GM12878 (cell line): ENCODE results near the gene CDH18. TPM values are rescaled to one million over a fixed set of nuclear protein-coding genes. Genes with fewer than 3 reads are reported as not detected.

Experiments
- ATAC-seq: fragments of 200-7000 bp; cut with Tn5 transposase; 3 replicates; pipeline ENCODE4 v1.9.1; 2020; ENCODE audit warnings: mild to moderate bottlenecking, moderate library complexity
- BruUV-seq: library from RNA; stranded (reverse); fragments of 400-500 nt; replicated peaks from 2 replicates; lab custom pipeline; 2021; lab: Mats Ljungman, UMichigan
- CTCF ChIA-PET: fragments of 300-600 bp; sonication (Branson Sonifier 250); formaldehyde crosslinking; extraction: SDS; loops from one replicate; lab custom pipeline; 2021; ENCODE audit warnings: inconsistent platforms; lab: Yijun Ruan, JAX
- POLR2A ChIA-PET: fragments of 350-600 bp; formaldehyde crosslinking; extraction: SDS; loops from one replicate; lab custom pipeline; 2021; ENCODE audit warnings: inconsistent platforms; lab: Charles Lee
- RAD21 ChIA-PET: fragments of 300-600 bp; sonication (Branson Sonifier 250); formaldehyde crosslinking; loops from one replicate; lab custom pipeline; 2023; ENCODE audit warnings: antibody characterized with exemption; ENCODE audit not compliant: unreplicated experiment; lab: Charles Lee
- SMC1A ChIA-PET: fragments of 300-600 bp; sonication (Branson Sonifier 250); formaldehyde crosslinking; loops from one replicate; lab custom pipeline; 2023; ENCODE audit not compliant: unreplicated experiment, uncharacterized antibody; lab: Charles Lee
- DNase-seq: peaks from one replicate; pipeline ENCODE4 v3.0.0-alpha.2; 2011; ENCODE audit warnings: low read depth, low spot score
- FAIRE-seq: peaks from 3 replicates; lab custom pipeline; 2011; peaks lifted over from hg19 to GRCh38; lab: Jason Lieb, UNC
- H2AFZ ChIP-seq: 2 replicates; pipeline ENCODE4 v1.6.0; 2011; ENCODE audit warnings: low read depth, low read length, control low read depth; ENCODE audit not compliant: control insufficient read depth
- H3K27ac ChIP-seq: 2 replicates; pipeline ENCODE4 v1.5.1; 2011; ENCODE audit warnings: control low read depth; ENCODE audit not compliant: control insufficient read depth, insufficient read depth
- H3K27me3 ChIP-seq, 2 experiments: replicated peaks in 1 of 2; 2 replicates each; pipeline versions ENCODE4 v1.6.0 to v1.6.1; 2011; ENCODE audit warnings: low read length in 1 of 2; ENCODE audit not compliant: control insufficient read depth in 2 of 2, insufficient read depth in 2 of 2
- H3K36me3 ChIP-seq, 2 experiments: 2 replicates each; pipeline ENCODE4 v1.5.1; 2011; ENCODE audit warnings: low read length in 1 of 2; ENCODE audit not compliant: control insufficient read depth in 2 of 2, insufficient read depth in 2 of 2
- H3K4me1 ChIP-seq: 2 replicates; pipeline ENCODE4 v1.6.1; 2011; ENCODE audit warnings: mild to moderate bottlenecking, low read length, moderate library complexity, mixed read lengths; ENCODE audit not compliant: control insufficient read depth, insufficient read depth
- H3K4me2 ChIP-seq: 2 replicates; pipeline ENCODE4 v1.6.0; 2011; ENCODE audit warnings: control low read depth; ENCODE audit not compliant: control insufficient read depth, insufficient read depth
- H3K4me3 ChIP-seq: fragments of 200-600 bp; sonication (generic); 2 replicates; pipeline ENCODE4 v1.5.1; 2016
- H3K79me2 ChIP-seq: 2 replicates; pipeline ENCODE4 v1.6.0; 2011; ENCODE audit warnings: low read length; ENCODE audit not compliant: control insufficient read depth, insufficient read depth
- H3K9ac ChIP-seq: 2 replicates; pipeline ENCODE4 v1.8.0; 2011; ENCODE audit warnings: low read length, control low read depth, mixed read lengths; ENCODE audit not compliant: control insufficient read depth, insufficient read depth
- H3K9me3 ChIP-seq: replicated peaks from 3 replicates; pipeline ENCODE4 v1.5.1; 2011; ENCODE audit warnings: mild to moderate bottlenecking, low read length; ENCODE audit not compliant: control insufficient read depth, insufficient read depth
- H4K20me1 ChIP-seq: 2 replicates; pipeline ENCODE4 v1.6.0; 2011; ENCODE audit not compliant: control insufficient read depth, insufficient read depth
- E4F1 ChIP-seq: fragments of 450-650 bp; IDR thresholded peaks from 2 replicates; pipeline ENCODE4 v1.6.1; 2018; ENCODE audit warnings: borderline replicate concordance, mild to moderate bottlenecking; ENCODE audit not compliant: partially characterized antibody
- EGR1 ChIP-seq, 2 experiments: IDR thresholded peaks; 1 replicate in 1 of 2; 2 replicates in 1 of 2; pipeline ENCODE4 v1.6.1; 2011 to 2012; ENCODE audit warnings: low read depth in 2 of 2, low read length in 2 of 2, borderline replicate concordance in 1 of 2, mild to moderate bottlenecking in 1 of 2, moderate library complexity in 1 of 2
- FOS ChIP-seq: IDR thresholded peaks from 3 replicates; pipeline ENCODE4 v1.6.1; 2011; ENCODE audit warnings: borderline replicate concordance; ENCODE audit not compliant: insufficient read length; ENCODE audit errors: extremely low read depth
- HSF1 ChIP-seq: fragments of 150-350 bp; IDR thresholded peaks from 2 replicates; pipeline ENCODE4 v1.6.1; 2014; ENCODE audit warnings: mild to moderate bottlenecking, low read depth, low read length
- KDM1A ChIP-seq: fragments of 200-600 bp; sonication (generic); IDR thresholded peaks from 2 replicates; pipeline ENCODE4 v1.6.1; 2016; ENCODE audit warnings: borderline replicate concordance
- MYB ChIP-seq: fragments of 150-350 bp; IDR thresholded peaks from 2 replicates; pipeline ENCODE4 v1.6.1; 2014; ENCODE audit warnings: mild to moderate bottlenecking, low read depth, low read length, borderline replicate concordance
- NFYA ChIP-seq: IDR thresholded peaks from 2 replicates; pipeline ENCODE4 v1.6.1; 2011; ENCODE audit warnings: low read depth, mild to moderate bottlenecking, low read length, improper control_type of control experiment, borderline replicate concordance
- NRF1 ChIP-seq: conservative IDR thresholded peaks from 2 replicates; pipeline ENCODE4 v1.6.1; 2011; ENCODE audit warnings: mild to moderate bottlenecking, low read depth, low read length, improper control_type of control experiment
- SREBF2 ChIP-seq: IDR thresholded peaks from 2 replicates; pipeline ENCODE4 v1.6.1; 2012; ENCODE audit warnings: mild to moderate bottlenecking, low read length
- TCF7 ChIP-seq: IDR thresholded peaks from 2 replicates; pipeline ENCODE4 v1.6.1; 2014; ENCODE audit warnings: antibody characterized with exemption, borderline replicate concordance
- WGBS: methylation state at CpG from one replicate; pipeline ENCODE4 v1.1.6; 2016; ENCODE audit warnings: low lambda C conversion rate; ENCODE audit not compliant: insufficient replicate concordance, insufficient coverage; ENCODE audit errors: missing lambda C conversion rate; 5-methylcytosine and 5-hydroxymethylcytosine counted together
- in situ Hi-C: fragments of 300-500 bp; cut with MboI; formaldehyde crosslinking; loops from 9 replicates; pipeline ENCODE4 v1.14.3; 2018; ENCODE audit warnings: mixed read lengths
- intact Hi-C: fragments of 100-400 bp; cut with micrococcal nuclease; formaldehyde crosslinking; loops from one replicate; pipeline ENCODE4 v1.14.2; 2022; ENCODE audit not compliant: unreplicated experiment
- polyA plus RNA-seq, 11 experiments: library from polyadenylated mRNA; depleted of rRNA in 4 of 11; unstranded in 6 of 11; stranded (reverse) in 5 of 11; fragments of >200 nt; fragmentation: Nextera tagmentation in 4 of 11; fragmentation: Illumina TruSeq in 1 of 11; extraction: Ambion mirVana in 4 of 11; extraction: Trizol in 1 of 11; gene quantifications; 1 replicate in 1 of 11; 2 replicates in 10 of 11; pipeline versions ENCODE4 v1.2.1 to v1.2.3, GENCODE V29; 2011 to 2016; ENCODE audit warnings: inconsistent platforms in 2 of 11, missing spikeins in 2 of 11, low read depth in 1 of 11
- total RNA-seq, 4 experiments: library from RNA; depleted of rRNA in 3 of 4; stranded (reverse); fragments of >200 nt in 3 of 4; fragmentation: Illumina TruSeq in 1 of 4; extraction: Trizol in 1 of 4; gene quantifications; 2 replicates each; pipeline versions ENCODE4 v1.2.1 to v1.2.3, GENCODE V29; 2013 to 2021
- TF ChIP-seq, protein P1 (sequence below): fragments of 450-650 bp; IDR thresholded peaks from 2 replicates; pipeline ENCODE4 v1.6.1; 2016; ENCODE audit warnings: mild to moderate bottlenecking
- TF ChIP-seq, protein P2 (sequence below): IDR thresholded peaks from 2 replicates; pipeline ENCODE4 v1.6.1; 2012; ENCODE audit warnings: improper control_type of control experiment, low read depth, low read length; ENCODE audit not compliant: insufficient replicate concordance
- TF ChIP-seq, protein P3 (sequence below): IDR thresholded peaks from 2 replicates; pipeline ENCODE4 v1.6.1; 2012; ENCODE audit warnings: low read depth, low read length, improper control_type of control experiment

CDH18 gene
- total and polyA plus RNA-seq, 10 of the 15 experiments (the other 5 are each of a cell fraction or from before 2014, with no cell fraction given) = 0.41 TPM; not detected in 9

- SMC1A ChIA-PET = no interaction called here
- no peak for ATAC-seq
- TF ChIP-seq KDM1A (no peak), MYB (no peak), FOS (no peak), TCF7 (no peak), E4F1 (no peak), NRF1 (no peak), SREBF2 (no peak), NFYA (no peak), HSF1 (no peak), EGR1 (IDR thresholded peaks at IDR 0.05; ENCODE audit: borderline replicate concordance in 1 of 2, low read depth in 2 of 2, low read length in 2 of 2) (no peak)
- TF ChIP-seq, protein P1, sequence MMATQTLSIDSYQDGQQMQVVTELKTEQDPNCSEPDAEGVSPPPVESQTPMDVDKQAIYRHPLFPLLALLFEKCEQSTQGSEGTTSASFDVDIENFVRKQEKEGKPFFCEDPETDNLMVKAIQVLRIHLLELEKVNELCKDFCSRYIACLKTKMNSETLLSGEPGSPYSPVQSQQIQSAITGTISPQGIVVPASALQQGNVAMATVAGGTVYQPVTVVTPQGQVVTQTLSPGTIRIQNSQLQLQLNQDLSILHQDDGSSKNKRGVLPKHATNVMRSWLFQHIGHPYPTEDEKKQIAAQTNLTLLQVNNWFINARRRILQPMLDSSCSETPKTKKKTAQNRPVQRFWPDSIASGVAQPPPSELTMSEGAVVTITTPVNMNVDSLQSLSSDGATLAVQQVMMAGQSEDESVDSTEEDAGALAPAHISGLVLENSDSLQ = no peak
- TF ChIP-seq, protein P2, sequence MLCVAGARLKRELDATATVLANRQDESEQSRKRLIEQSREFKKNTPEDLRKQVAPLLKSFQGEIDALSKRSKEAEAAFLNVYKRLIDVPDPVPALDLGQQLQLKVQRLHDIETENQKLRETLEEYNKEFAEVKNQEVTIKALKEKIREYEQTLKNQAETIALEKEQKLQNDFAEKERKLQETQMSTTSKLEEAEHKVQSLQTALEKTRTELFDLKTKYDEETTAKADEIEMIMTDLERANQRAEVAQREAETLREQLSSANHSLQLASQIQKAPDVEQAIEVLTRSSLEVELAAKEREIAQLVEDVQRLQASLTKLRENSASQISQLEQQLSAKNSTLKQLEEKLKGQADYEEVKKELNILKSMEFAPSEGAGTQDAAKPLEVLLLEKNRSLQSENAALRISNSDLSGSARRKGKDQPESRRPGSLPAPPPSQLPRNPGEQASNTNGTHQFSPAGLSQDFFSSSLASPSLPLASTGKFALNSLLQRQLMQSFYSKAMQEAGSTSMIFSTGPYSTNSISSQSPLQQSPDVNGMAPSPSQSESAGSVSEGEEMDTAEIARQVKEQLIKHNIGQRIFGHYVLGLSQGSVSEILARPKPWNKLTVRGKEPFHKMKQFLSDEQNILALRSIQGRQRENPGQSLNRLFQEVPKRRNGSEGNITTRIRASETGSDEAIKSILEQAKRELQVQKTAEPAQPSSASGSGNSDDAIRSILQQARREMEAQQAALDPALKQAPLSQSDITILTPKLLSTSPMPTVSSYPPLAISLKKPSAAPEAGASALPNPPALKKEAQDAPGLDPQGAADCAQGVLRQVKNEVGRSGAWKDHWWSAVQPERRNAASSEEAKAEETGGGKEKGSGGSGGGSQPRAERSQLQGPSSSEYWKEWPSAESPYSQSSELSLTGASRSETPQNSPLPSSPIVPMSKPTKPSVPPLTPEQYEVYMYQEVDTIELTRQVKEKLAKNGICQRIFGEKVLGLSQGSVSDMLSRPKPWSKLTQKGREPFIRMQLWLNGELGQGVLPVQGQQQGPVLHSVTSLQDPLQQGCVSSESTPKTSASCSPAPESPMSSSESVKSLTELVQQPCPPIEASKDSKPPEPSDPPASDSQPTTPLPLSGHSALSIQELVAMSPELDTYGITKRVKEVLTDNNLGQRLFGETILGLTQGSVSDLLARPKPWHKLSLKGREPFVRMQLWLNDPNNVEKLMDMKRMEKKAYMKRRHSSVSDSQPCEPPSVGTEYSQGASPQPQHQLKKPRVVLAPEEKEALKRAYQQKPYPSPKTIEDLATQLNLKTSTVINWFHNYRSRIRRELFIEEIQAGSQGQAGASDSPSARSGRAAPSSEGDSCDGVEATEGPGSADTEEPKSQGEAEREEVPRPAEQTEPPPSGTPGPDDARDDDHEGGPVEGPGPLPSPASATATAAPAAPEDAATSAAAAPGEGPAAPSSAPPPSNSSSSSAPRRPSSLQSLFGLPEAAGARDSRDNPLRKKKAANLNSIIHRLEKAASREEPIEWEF = no peak
- TF ChIP-seq, protein P3, sequence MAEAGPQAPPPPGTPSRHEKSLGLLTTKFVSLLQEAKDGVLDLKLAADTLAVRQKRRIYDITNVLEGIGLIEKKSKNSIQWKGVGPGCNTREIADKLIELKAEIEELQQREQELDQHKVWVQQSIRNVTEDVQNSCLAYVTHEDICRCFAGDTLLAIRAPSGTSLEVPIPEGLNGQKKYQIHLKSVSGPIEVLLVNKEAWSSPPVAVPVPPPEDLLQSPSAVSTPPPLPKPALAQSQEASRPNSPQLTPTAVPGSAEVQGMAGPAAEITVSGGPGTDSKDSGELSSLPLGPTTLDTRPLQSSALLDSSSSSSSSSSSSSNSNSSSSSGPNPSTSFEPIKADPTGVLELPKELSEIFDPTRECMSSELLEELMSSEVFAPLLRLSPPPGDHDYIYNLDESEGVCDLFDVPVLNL = no peak
These were observed 125.3 kb downstream of the CDH18 start for GRCh38 chr5:19862711-19863110.

More at GRCh38 chr5:19862711-19863110, 125.3 kb downstream of the CDH18 start:
- intact Hi-C loops (no loop called here), in situ Hi-C loops (no loop called here)
- Histone ChIP-seq H3K27ac (no peak overlapping the region), H3K27me3 (no peaks in the 10 kb centered on the region), H2AFZ (no peak overlapping the region), H3K4me2 (no peak overlapping the region), H4K20me1 (no peaks in the 10 kb centered on the region), H3K4me1 (no peaks in the 10 kb centered on the region), H3K9ac (no peak overlapping the region), H3K9me3 (no peaks in the 10 kb centered on the region), H3K36me3 (no peaks in the 10 kb centered on the region), H3K4me3 (no peak overlapping the region), H3K79me2 (no peaks in the 10 kb centered on the region)
- FAIRE-seq (no peak), DNase-seq (no peak)
- POLR2A ChIA-PET = no interaction called here
- WGBS = 2% methylated on average over 3 of the region's 3 CpGs
- CTCF ChIA-PET = no interaction called here
- no TSS peak for BruUV-seq
- RAD21 ChIA-PET = no interaction called here
